ENCODE results near the gene RRP1B. TPM values are rescaled to one million over a fixed set of nuclear protein-coding genes. Genes with fewer than 3 reads are reported as not detected.

The RRP1B gene
- total RNA-seq, 1 donor from 2014 or later = 32.0 TPM

DNA sequence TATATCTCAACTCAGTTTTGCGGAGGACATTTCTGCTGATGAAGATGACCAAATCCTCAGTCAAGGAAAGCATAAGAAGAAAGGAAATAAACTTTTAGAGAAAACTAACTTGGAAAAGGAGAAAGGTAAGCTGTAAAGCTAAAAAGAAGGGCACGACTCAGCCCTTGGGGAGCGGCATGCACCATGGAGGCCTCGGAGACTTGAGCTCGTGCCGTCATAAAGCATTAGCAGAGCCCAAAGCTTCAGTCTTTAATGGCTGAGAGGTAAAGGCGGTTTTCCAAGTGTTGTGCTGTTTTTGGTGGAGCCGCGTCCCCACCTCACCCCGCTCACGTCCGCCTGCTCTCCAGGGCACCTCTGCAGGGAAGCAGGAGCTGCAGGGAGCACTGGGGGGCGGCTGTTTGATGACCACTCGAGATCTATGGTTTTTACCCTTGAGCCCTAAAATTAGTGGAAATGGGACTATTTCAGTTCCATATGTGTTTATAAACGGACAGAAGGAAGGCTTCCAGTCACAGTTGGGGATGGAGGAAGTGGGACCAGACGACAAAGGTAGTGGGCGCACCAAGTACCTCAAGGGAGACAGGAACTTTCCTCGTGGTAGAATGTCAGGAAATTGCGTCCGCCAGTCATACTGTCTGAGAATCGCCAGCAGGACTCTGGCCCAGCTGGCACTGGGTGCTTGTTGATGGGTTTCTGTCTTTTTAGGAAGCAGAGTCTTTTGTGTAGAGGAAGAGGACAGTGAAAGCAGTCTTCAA lies 27.6 kb downstream of the RRP1B start:
- DNase-seq (no peak), ATAC-seq (ENCODE audit: low read depth) (no peak)
- TF ChIP-seq, protein P1, sequence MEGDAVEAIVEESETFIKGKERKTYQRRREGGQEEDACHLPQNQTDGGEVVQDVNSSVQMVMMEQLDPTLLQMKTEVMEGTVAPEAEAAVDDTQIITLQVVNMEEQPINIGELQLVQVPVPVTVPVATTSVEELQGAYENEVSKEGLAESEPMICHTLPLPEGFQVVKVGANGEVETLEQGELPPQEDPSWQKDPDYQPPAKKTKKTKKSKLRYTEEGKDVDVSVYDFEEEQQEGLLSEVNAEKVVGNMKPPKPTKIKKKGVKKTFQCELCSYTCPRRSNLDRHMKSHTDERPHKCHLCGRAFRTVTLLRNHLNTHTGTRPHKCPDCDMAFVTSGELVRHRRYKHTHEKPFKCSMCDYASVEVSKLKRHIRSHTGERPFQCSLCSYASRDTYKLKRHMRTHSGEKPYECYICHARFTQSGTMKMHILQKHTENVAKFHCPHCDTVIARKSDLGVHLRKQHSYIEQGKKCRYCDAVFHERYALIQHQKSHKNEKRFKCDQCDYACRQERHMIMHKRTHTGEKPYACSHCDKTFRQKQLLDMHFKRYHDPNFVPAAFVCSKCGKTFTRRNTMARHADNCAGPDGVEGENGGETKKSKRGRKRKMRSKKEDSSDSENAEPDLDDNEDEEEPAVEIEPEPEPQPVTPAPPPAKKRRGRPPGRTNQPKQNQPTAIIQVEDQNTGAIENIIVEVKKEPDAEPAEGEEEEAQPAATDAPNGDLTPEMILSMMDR (IDR thresholded peaks at IDR 0.05) = no peak
- intact Hi-C loops (cut with micrococcal nuclease) = no loop called here
- H3K36me3 Mint-ChIP-seq (ENCODE audit: low read depth) = peaks cover 78% of the 10 kb centered on the region
- peaks cover 17% of the 10 kb centered on the region for H3K4me1 Mint-ChIP-seq
- H3K27ac Mint-ChIP-seq = no peak overlapping the region
- ChIA-PET POLR2A (interaction anchor here (1.3 kb wide), 1 partner anchor 13 kb away, joined by 3 read pairs; no protein-coding TSS in a partner anchor), CTCF (no interaction called here)
- H3K27me3 Mint-ChIP-seq = no peaks in the 10 kb centered on the region
- no peak overlapping the region for H3K4me3 Mint-ChIP-seq
- no peaks in the 10 kb centered on the region for H3K9me3 Mint-ChIP-seq

DNA sequence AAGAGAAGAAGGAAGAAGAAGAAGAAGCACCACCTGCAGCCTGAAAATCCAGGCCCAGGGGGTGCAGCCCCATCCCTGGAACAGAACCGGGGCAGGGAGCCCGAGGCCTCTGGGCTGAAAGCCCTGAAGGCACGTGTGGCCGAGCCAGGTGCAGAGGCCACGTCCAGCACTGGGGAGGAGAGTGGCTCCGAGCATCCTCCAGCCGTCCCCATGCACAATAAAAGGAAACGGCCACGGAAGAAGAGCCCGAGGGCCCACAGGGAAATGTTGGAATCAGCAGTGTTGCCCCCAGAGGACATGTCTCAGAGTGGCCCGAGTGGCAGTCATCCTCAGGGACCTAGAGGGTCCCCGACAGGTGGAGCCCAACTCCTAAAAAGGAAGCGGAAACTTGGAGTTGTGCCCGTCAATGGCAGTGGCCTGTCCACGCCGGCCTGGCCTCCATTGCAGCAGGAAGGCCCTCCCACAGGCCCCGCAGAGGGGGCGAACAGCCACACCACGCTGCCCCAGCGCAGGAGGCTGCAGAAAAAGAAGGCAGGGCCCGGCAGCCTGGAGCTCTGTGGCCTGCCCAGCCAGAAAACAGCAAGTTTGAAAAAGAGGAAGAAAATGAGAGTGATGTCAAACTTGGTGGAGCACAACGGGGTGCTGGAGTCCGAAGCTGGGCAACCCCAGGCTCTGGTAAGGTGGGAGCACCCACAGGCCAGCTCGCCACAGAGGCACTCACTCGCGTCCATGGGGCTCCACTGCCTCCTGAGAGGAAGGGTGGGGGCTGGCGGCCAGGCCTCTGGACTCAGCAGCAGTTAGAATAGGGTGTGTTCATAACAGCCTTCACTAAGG lies 28.4 kb downstream of the RRP1B start:
- DNase-seq (peak; percentile 28), ATAC-seq (ENCODE audit: low read depth) (peak; percentile 86)
- Mint-ChIP-seq H3K36me3 (ENCODE audit: low read depth) (peaks cover 78% of the 10 kb centered on the region), H3K4me1 (peaks cover 17% of the 10 kb centered on the region), H3K27ac (peak overlapping the region; percentile 56), H3K9me3 (no peaks in the 10 kb centered on the region), H3K4me3 (no peak overlapping the region), H3K27me3 (no peaks in the 10 kb centered on the region)
- TF ChIP-seq, protein P1 (IDR thresholded peaks at IDR 0.05) = no peak
- intact Hi-C loops (cut with micrococcal nuclease) = loop anchor here (1.0 kb wide), 3 partner anchors 29 to 102 kb away; partner anchors contain the start of genes CSTB and RRP1
- POLR2A ChIA-PET = interaction anchor here (0.7 to 1.3 kb wide), 5 partner anchors 10 to 32 kb away, joined by 3 to 8 read pairs (median 5); no protein-coding TSS in a partner anchor
- CTCF ChIA-PET = interaction anchor here (0.7 kb wide), 1 partner anchor 42 kb away, joined by 3 read pairs; no protein-coding TSS in a partner anchor

DNA sequence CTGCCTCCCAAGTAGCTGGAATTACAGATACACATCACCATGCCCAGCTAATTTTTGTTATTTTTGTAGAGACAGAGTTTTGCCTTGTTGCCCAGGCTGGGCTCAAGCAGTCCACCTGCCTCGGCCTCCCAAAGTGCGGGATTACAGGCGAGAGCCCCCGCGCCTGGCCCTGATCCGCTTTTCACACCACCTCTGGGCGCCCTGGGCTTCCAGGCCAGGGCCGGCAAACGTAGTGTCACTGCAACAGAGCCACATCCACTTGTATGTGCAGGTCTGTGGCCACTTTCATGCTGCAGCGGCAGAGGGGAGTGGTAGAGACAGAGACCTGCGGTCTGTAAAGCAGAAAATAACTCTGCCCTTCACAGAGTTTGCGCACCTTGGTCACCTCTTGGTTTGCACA lies 29.5 kb downstream of the RRP1B start:
- intact Hi-C loops (cut with micrococcal nuclease) = loop anchor here (1.0 kb wide), 3 partner anchors 27 to 100 kb away; partner anchors contain the start of genes CSTB and RRP1
- CTCF ChIA-PET = no interaction called here

DNA sequence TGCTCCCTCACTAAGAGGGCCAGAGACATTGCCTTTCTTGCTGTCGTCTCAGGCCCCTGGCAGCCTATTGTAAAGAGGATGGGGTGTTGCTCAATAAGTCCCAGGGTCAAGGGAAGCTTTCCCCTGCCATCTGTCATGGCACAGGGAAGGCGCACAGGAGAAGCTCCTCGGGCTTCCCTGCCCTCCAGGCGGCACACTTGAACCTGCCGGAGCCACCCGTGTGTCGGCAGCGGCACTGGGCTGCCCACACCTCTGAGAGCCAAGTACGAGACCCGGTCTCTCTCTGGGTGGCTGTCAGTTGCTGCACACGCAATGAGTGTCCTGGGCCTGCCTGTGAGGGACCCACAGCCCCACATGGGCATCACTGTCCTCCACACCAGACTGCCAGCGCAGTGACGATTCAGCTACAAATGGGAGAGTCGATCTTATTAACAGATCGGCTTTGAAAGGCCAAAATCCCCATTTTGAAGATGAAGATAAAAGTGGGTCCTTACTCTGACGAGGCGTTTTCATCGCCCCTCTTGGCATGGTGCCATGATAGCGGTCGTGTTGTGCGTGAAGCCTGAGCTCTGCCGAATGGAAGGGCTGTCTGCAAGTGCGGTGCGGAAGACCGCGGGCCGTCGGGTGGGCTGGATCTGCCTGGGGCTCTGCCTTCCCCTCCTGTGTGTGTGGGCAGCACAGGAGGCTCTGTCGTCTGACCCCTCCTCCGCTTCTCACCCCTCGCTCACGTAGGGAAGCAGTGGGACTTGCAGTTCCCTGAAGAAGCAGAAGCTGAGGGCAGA lies 30.4 kb downstream of the RRP1B start:
- H3K4me1 Mint-ChIP-seq = peaks cover 17% of the 10 kb centered on the region

More for the DNA sequence above, 29.5 kb downstream of the RRP1B start:
- TF ChIP-seq, protein P1 (IDR thresholded peaks at IDR 0.05) = no peak
- H3K27ac Mint-ChIP-seq = no peak overlapping the region
- H3K36me3 Mint-ChIP-seq (ENCODE audit: low read depth) = peaks cover 80% of the 10 kb centered on the region
- POLR2A ChIA-PET = interaction anchor here (1.1 kb wide), 2 partner anchors 28 to 31 kb away, joined by 5 to 7 read pairs; no protein-coding TSS in a partner anchor
- H3K27me3 Mint-ChIP-seq = no peaks in the 10 kb centered on the region
- no peak overlapping the region for H3K4me3 Mint-ChIP-seq
- peaks cover 17% of the 10 kb centered on the region for H3K4me1 Mint-ChIP-seq
- ATAC-seq (ENCODE audit: low read depth) (no peak), DNase-seq (no peak)
- no peaks in the 10 kb centered on the region for H3K9me3 Mint-ChIP-seq

More for the DNA sequence above, 30.4 kb downstream of the RRP1B start:
- Mint-ChIP-seq H3K27me3 (no peaks in the 10 kb centered on the region), H3K36me3 (ENCODE audit: low read depth) (peaks cover 80% of the 10 kb centered on the region), H3K4me3 (no peak overlapping the region), H3K9me3 (no peaks in the 10 kb centered on the region), H3K27ac (no peak overlapping the region)
- TF ChIP-seq, protein P1 (IDR thresholded peaks at IDR 0.05) = no peak
- ChIA-PET POLR2A (no interaction called here), CTCF (no interaction called here)
- intact Hi-C loops (cut with micrococcal nuclease) = no loop called here
- ATAC-seq (ENCODE audit: low read depth) (no peak), DNase-seq (no peak)

All from activated B cell treated with CpG ODN at 0.5 μM for 24 hours (primary cell).